GM23338 (cell line): Measurements from ENCODE around the gene PPFIBP2. TPM values are rescaled to one million over a fixed set of nuclear protein-coding genes. Genes with fewer than 3 reads are reported as not detected.

ENCODE experiments used
- ATAC-seq: fragments of 200-7000 bp; cut with Tn5 transposase; 3 replicates; pipeline ENCODE4 v1.9.1; 2020
- DNase-seq: peaks from one replicate; pipeline ENCODE4 v3.0.0-alpha.2; 2015; ENCODE audit warnings: low spot score
- H2AFZ ChIP-seq: fragments of 200-600 bp; sonication (generic); 2 replicates; pipeline ENCODE4 v1.8.0; 2016; ENCODE audit warnings: antibody characterized with exemption, mild to moderate bottlenecking, moderate library complexity
- H3F3A ChIP-seq: fragments of 200-600 bp; sonication (generic); replicated peaks from 2 replicates; pipeline ENCODE4 v1.8.0; 2017; ENCODE audit warnings: antibody characterized with exemption, mixed run types, low read depth
- H3K27ac ChIP-seq: fragments of 200-600 bp; sonication (generic); 2 replicates; pipeline ENCODE4 v1.6.1; 2016; ENCODE audit warnings: low read depth
- H3K27me3 ChIP-seq: fragments of 200-600 bp; sonication (generic); 2 replicates; pipeline ENCODE4 v1.8.0; 2016; ENCODE audit warnings: mild to moderate bottlenecking, mixed run types, moderate library complexity; ENCODE audit not compliant: insufficient read depth
- H3K36me3 ChIP-seq: fragments of 200-600 bp; sonication (generic); 2 replicates; pipeline ENCODE4 v1.8.0; 2016; ENCODE audit warnings: mild to moderate bottlenecking; ENCODE audit not compliant: insufficient read depth
- H3K4me1 ChIP-seq: fragments of 200-600 bp; sonication (generic); 2 replicates; pipeline ENCODE4 v1.8.0; 2016; ENCODE audit warnings: mild to moderate bottlenecking, moderate library complexity; ENCODE audit not compliant: insufficient read depth
- H3K4me2 ChIP-seq: fragments of 200-600 bp; sonication (generic); 2 replicates; pipeline ENCODE4 v1.7.1; 2017; ENCODE audit warnings: mixed run types
- H3K4me3 ChIP-seq: fragments of 200-600 bp; sonication (generic); 2 replicates; pipeline ENCODE4 v1.6.1; 2016; ENCODE audit warnings: mixed run types
- H3K79me2 ChIP-seq: fragments of 200-600 bp; sonication (generic); replicated peaks from 2 replicates; pipeline ENCODE4 v1.8.0; 2017; ENCODE audit warnings: mild to moderate bottlenecking; ENCODE audit not compliant: insufficient read depth
- H3K9me2 ChIP-seq: fragments of 200-600 bp; sonication (generic); 2 replicates; pipeline ENCODE4 v1.8.0; 2017; ENCODE audit not compliant: insufficient read depth
- H4K20me1 ChIP-seq: fragments of 200-600 bp; sonication (generic); replicated peaks from 2 replicates; pipeline ENCODE4 v1.8.0; 2017; ENCODE audit warnings: mild to moderate bottlenecking; ENCODE audit not compliant: insufficient read depth
- H3K27ac Mint-ChIP-seq: 2 replicates; pipeline ENCODE4 v1.8.0; 2020; ENCODE audit warnings: inconsistent platforms, mild to moderate bottlenecking, moderate library complexity, mixed read lengths
- H3K27me3 Mint-ChIP-seq: 3 replicates; pipeline ENCODE4 v1.8.0; 2022; ENCODE audit warnings: low read depth, mild to moderate bottlenecking, moderate library complexity, mixed read lengths, inconsistent platforms; ENCODE audit not compliant: insufficient read depth, poor library complexity
- H3K36me3 Mint-ChIP-seq: 3 replicates; pipeline ENCODE4 v1.8.0; 2021; ENCODE audit warnings: low read depth, mild to moderate bottlenecking, inconsistent platforms, moderate library complexity, mixed read lengths
- H3K4me1 Mint-ChIP-seq: 3 replicates; pipeline ENCODE4 v1.8.0; 2020; ENCODE audit warnings: mild to moderate bottlenecking, inconsistent platforms, mixed read lengths
- H3K4me3 Mint-ChIP-seq: 3 replicates; pipeline ENCODE4 v1.8.0; 2021; ENCODE audit warnings: moderate library complexity, mild to moderate bottlenecking, inconsistent platforms, mixed read lengths
- H3K9me3 Mint-ChIP-seq: 3 replicates; pipeline ENCODE4 v1.8.0; 2020; ENCODE audit warnings: moderate library complexity, mild to moderate bottlenecking, inconsistent platforms, mixed read lengths
- CREB1 ChIP-seq: fragments of 250-450 bp; sonication (Bioruptor Pico); IDR thresholded peaks from 2 replicates; pipeline ENCODE4 v1.5.0; 2020; ENCODE audit warnings: low read depth, mild to moderate bottlenecking, moderate library complexity
- JUNB ChIP-seq: IDR thresholded peaks from one replicate; pipeline ENCODE4 v1.6.1; 2016; ENCODE audit warnings: antibody characterized with exemption; ENCODE audit not compliant: unreplicated experiment
- POLR2AphosphoS5 ChIP-seq: IDR thresholded peaks from 2 replicates; pipeline ENCODE4 v1.6.1; 2016; ENCODE audit warnings: antibody characterized with exemption, low read depth
- ZNF114 ChIP-seq: fragments of 250-450 bp; sonication (Bioruptor Pico); IDR thresholded peaks from 2 replicates; pipeline ENCODE4 v1.5.0; 2020; ENCODE audit warnings: mild to moderate bottlenecking, moderate library complexity
- polyA plus RNA-seq: library from polyadenylated mRNA; unstranded; fragments of >200 nt; fragmentation: Nextera tagmentation; extraction: Ambion mirVana; gene quantifications from 2 replicates; pipeline ENCODE4 v1.2.1, GENCODE V29; 2016
- total RNA-seq: library from RNA; depleted of rRNA; stranded (reverse); fragments of >200 nt; shearing (Covaris generic); gene quantifications from 2 replicates; pipeline ENCODE4 v1.2.3, GENCODE V29; 2014
- TF ChIP-seq, protein P1 (sequence below): fragments of 250-450 bp; sonication (Bioruptor Pico); IDR thresholded peaks from 2 replicates; pipeline ENCODE4 v1.5.0; 2020; ENCODE audit warnings: mild to moderate bottlenecking, moderate library complexity

Gene PPFIBP2
- total and polyA plus RNA-seq, 2 experiments from 2014 or later, result 7.1 to 14.8 TPM

DNA sequence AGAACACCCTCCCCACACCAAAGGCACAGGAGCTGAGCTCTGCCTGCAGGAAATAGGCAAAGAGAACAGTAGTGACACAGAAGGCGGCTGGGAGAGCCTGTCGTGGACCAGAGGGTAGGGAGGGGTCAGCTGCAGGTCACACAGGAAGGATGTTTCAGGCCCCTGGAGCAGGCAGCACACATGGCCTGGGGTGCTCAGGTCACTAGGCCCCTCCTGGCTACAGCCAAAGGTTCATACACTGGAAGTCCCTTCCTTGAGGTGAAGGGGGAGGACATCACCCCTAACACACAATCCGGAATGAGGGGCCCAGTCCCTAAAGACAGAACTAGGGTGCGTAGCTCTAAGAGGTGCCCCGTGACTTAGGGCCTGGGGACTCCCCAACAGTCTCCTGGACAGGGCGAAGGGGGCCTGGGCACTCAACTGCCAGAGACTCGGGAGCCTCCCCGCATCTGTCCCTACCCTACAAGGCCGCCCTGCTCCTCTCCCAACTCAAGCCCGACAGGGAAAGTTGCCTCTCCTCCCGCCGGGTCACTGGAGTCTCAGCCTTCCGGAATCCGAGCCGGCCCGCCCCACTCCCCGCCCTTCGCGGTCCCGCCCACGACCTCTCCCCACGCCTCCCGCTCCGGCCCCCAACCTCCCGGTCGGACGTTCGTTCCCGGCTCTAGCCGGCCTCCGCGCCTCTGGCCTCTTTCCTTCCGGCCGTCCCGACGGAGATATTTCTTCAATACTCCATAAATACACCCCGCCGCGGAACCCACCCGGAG lies 159.3 kb downstream of the PPFIBP2 start, which contains the start of gene CYB5R2:
TSS of gene CYB5R2 (minus strand) at position 541 of the 764 bp plus-strand sequence. CDS start 675 bp downstream, outside the sequence.
- Histone ChIP-seq H2AFZ (peak within 1 kb of the TSS; percentile 97), H4K20me1 (no peaks in the 10 kb centered on the region), H3K27ac (peak within 1 kb of the TSS; percentile 55; the same call in 1 of the 2 replicates), H3K9me2 (no peaks in the 10 kb centered on the region), H3F3A (0 out of 2 replicates have a peak, but pooled peaks cover 3% of the 10 kb centered on the region), H3K27me3 (no peaks in the 10 kb centered on the region), H3K4me3 (peak within 1 kb of the TSS; percentile 84), H3K4me2 (peak within 1 kb of the TSS; percentile 92), H3K79me2 (no peaks in the 10 kb centered on the region), H3K36me3 (peaks cover 4% of the 10 kb centered on the region; the same call in 1 of the 2 replicates), H3K4me1 (peaks cover 29% of the 10 kb centered on the region)
- DNase-seq (peak; percentile 80), ATAC-seq (peak; percentile 79)
- Mint-ChIP-seq H3K36me3 (peaks cover 23% of the 10 kb centered on the region), H3K4me1 (peaks cover 36% of the 10 kb centered on the region), H3K27me3 (peaks cover 13% of the 10 kb centered on the region), H3K9me3 (no peaks in the 10 kb centered on the region), H3K4me3 (peak within 1 kb of the TSS; percentile 89), H3K27ac (peak within 1 kb of the TSS; percentile 63; the same call in 1 of the 2 replicates)
- TF ChIP-seq POLR2AphosphoS5, result peak; percentile 61; the same call in 1 of the 2 replicates
- no peak for TF ChIP-seq JUNB
- no peak for TF ChIP-seq ZNF114 (CRISPR knock-in tag)

- Mint-ChIP-seq H3K27me3 (peaks cover 13% of the 10 kb centered on the region), H3K4me3 (peak overlapping the region; percentile 89), H3K4me1 (peaks cover 39% of the 10 kb centered on the region), H3K27ac (peak overlapping the region; percentile 63; the same call in 1 of the 2 replicates), H3K36me3 (peaks cover 17% of the 10 kb centered on the region; the same call in 2 of the 3 replicates), H3K9me3 (no peaks in the 10 kb centered on the region)
- TF ChIP-seq POLR2AphosphoS5, result peak; percentile 76
- peak; percentile 48 for TF ChIP-seq CREB1
- TF ChIP-seq, protein P1, sequence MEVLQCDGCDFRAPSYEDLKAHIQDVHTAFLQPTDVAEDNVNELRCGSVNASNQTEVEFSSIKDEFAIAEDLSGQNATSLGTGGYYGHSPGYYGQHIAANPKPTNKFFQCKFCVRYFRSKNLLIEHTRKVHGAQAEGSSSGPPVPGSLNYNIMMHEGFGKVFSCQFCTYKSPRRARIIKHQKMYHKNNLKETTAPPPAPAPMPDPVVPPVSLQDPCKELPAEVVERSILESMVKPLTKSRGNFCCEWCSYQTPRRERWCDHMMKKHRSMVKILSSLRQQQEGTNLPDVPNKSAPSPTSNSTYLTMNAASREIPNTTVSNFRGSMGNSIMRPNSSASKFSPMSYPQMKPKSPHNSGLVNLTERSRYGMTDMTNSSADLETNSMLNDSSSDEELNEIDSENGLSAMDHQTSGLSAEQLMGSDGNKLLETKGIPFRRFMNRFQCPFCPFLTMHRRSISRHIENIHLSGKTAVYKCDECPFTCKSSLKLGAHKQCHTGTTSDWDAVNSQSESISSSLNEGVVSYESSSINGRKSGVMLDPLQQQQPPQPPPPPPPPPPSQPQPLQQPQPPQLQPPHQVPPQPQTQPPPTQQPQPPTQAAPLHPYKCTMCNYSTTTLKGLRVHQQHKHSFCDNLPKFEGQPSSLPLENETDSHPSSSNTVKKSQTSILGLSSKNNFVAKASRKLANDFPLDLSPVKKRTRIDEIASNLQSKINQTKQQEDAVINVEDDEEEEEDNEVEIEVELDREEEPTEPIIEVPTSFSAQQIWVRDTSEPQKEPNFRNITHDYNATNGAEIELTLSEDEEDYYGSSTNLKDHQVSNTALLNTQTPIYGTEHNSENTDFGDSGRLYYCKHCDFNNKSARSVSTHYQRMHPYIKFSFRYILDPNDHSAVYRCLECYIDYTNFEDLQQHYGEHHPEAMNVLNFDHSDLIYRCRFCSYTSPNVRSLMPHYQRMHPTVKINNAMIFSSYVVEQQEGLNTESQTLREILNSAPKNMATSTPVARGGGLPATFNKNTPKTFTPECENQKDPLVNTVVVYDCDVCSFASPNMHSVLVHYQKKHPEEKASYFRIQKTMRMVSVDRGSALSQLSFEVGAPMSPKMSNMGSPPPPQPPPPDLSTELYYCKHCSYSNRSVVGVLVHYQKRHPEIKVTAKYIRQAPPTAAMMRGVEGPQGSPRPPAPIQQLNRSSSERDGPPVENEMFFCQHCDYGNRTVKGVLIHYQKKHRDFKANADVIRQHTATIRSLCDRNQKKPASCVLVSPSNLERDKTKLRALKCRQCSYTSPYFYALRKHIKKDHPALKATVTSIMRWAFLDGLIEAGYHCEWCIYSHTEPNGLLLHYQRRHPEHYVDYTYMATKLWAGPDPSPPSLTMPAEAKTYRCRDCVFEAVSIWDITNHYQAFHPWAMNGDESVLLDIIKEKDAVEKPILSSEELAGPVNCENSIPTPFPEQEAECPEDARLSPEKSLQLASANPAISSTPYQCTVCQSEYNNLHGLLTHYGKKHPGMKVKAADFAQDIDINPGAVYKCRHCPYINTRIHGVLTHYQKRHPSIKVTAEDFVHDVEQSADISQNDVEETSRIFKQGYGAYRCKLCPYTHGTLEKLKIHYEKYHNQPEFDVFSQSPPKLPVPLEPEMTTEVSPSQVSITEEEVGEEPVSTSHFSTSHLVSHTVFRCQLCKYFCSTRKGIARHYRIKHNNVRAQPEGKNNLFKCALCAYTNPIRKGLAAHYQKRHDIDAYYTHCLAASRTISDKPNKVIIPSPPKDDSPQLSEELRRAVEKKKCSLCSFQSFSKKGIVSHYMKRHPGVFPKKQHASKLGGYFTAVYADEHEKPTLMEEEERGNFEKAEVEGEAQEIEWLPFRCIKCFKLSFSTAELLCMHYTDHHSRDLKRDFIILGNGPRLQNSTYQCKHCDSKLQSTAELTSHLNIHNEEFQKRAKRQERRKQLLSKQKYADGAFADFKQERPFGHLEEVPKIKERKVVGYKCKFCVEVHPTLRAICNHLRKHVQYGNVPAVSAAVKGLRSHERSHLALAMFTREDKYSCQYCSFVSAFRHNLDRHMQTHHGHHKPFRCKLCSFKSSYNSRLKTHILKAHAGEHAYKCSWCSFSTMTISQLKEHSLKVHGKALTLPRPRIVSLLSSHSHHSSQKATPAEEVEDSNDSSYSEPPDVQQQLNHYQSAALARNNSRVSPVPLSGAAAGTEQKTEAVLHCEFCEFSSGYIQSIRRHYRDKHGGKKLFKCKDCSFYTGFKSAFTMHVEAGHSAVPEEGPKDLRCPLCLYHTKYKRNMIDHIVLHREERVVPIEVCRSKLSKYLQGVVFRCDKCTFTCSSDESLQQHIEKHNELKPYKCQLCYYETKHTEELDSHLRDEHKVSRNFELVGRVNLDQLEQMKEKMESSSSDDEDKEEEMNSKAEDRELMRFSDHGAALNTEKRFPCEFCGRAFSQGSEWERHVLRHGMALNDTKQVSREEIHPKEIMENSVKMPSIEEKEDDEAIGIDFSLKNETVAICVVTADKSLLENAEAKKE (CRISPR knock-in tag), result no peak
- TF ChIP-seq ZNF114 (CRISPR knock-in tag), result 0 out of 2 replicates have a peak, but pooled peaks have one; percentile 48
- DNase-seq (peak; percentile 90), ATAC-seq (peak; percentile 84)
- H3K9me2 ChIP-seq, result no peaks in the 10 kb centered on the region
- peak overlapping the region; percentile 97 for H2AFZ ChIP-seq
- peak overlapping the region; percentile 84 for H3K4me3 ChIP-seq
- H4K20me1 ChIP-seq, result no peaks in the 10 kb centered on the region
- H3K36me3 ChIP-seq, result no peaks in the 10 kb centered on the region
- peaks cover 36% of the 10 kb centered on the region for H3K4me1 ChIP-seq
- H3K27me3 ChIP-seq, result no peaks in the 10 kb centered on the region
- peak overlapping the region; percentile 92 for H3K4me2 ChIP-seq
- H3K27ac ChIP-seq, result peak overlapping the region; percentile 55; the same call in 1 of the 2 replicates
- H3K79me2 ChIP-seq, result no peaks in the 10 kb centered on the region
- H3F3A ChIP-seq, result 0 out of 2 replicates have a peak, but pooled peaks cover 3% of the 10 kb centered on the region
These were observed 160.1 kb downstream of the PPFIBP2 start for GRCh38 chr11:7673724-7674434.
